OCI-LY3 (cell line): ENCODE data around the gene MAGI1.

Experiments used
- CTCF ChIP-seq: fragments of 200-600, 300-600 bp; sonication (generic); IDR thresholded peaks from 2 replicates; pipeline ENCODE4 v1.5.1; 2014; ENCODE audit warnings: antibody characterized with exemption, low read length, low read depth
- EZH2phosphoT487 ChIP-seq: fragments of 200-600 bp; shearing (Covaris generic); IDR thresholded peaks from 2 replicates; pipeline ENCODE4 v1.6.1; 2018; ENCODE audit warnings: antibody characterized with exemption, mixed run types, low read depth

- TF ChIP-seq CTCF (no peak), EZH2phosphoT487 (no peak)
Measured at GRCh38 chr3:66004244-66004643, 34.5 kb downstream of the MAGI1 start.
